H1 (cell line): ENCODE results near the gene PBXIP1. TPM values are rescaled to one million over a fixed set of nuclear protein-coding genes. Genes with fewer than 3 reads are reported as not detected.

ENCODE experiments used
- CTCF ChIA-PET: fragments of 300-600 bp; sonication (Branson Sonifier 250); formaldehyde crosslinking; loops from one replicate; lab custom pipeline; 2021; ENCODE audit not compliant: partially characterized antibody; lab: Charles Lee
- POLR2A ChIA-PET: fragments of 300-600 bp; sonication (Branson Sonifier 250); formaldehyde crosslinking; loops from one replicate; lab custom pipeline; 2021; ENCODE audit warnings: inconsistent platforms; ENCODE audit not compliant: partially characterized antibody; lab: Charles Lee
- DNase-seq, 2 experiments: peaks; one replicate each; pipeline versions ENCODE4 v3.0.0 to v3.0.0-alpha.2; 2010 to 2022; ENCODE audit warnings: low spot score in 2 of 2, low read depth in 1 of 2, mixed read lengths in 1 of 2
- FAIRE-seq: peaks from 2 replicates; lab custom pipeline; 2011; peaks lifted over from hg19 to GRCh38; lab: Jason Lieb, UNC
- H2AFZ ChIP-seq: 2 replicates; pipeline ENCODE4 v1.8.1; 2012; ENCODE audit warnings: low read length, inconsistent platforms
- H2AK5ac ChIP-seq: 2 replicates; pipeline ENCODE4 v1.6.1; 2013; ENCODE audit warnings: low read depth, low read length
- H2BK120ac ChIP-seq: replicated peaks from 2 replicates; pipeline ENCODE3; 2013; ENCODE audit warnings: low read depth, low read length, inconsistent platforms
- H2BK12ac ChIP-seq: 2 replicates; pipeline ENCODE4 v1.6.1; 2013; ENCODE audit warnings: low read depth, low read length
- H2BK15ac ChIP-seq: 2 replicates; pipeline ENCODE4 v1.6.1; 2013; ENCODE audit warnings: low read length
- H2BK20ac ChIP-seq: 2 replicates; pipeline ENCODE4 v1.6.1; 2013; ENCODE audit warnings: low read length
- H2BK5ac ChIP-seq: 2 replicates; pipeline ENCODE4 v1.6.1; 2013; ENCODE audit warnings: low read depth, low read length
- H3K14ac ChIP-seq: 2 replicates; pipeline ENCODE4 v1.6.1; 2013; ENCODE audit warnings: inconsistent platforms; ENCODE audit not compliant: insufficient read length
- H3K18ac ChIP-seq: 2 replicates; pipeline ENCODE4 v1.6.1; 2013; ENCODE audit warnings: low read length; ENCODE audit errors: extremely low read depth
- H3K23ac ChIP-seq: 2 replicates; pipeline ENCODE4 v1.6.1; 2013; ENCODE audit warnings: inconsistent platforms; ENCODE audit not compliant: insufficient read length
- H3K23me2 ChIP-seq: 2 replicates; pipeline ENCODE4 v1.6.1; 2013; ENCODE audit warnings: low read depth, low read length
- H3K27ac ChIP-seq: 2 replicates; pipeline ENCODE4 v1.6.1; 2011; ENCODE audit warnings: low read depth, low read length, inconsistent platforms
- H3K27me3 ChIP-seq, 4 experiments: replicated peaks in 1 of 4; 1 replicate in 1 of 4; 2 replicates in 3 of 4; pipeline versions ENCODE4 v1.6.1 to v1.8.1; 2011 to 2013; ENCODE audit warnings: low read length in 3 of 4, mild to moderate bottlenecking in 3 of 4, inconsistent platforms in 2 of 4, mixed read lengths in 2 of 4, moderate library complexity in 1 of 4; ENCODE audit not compliant: control insufficient read depth in 3 of 4, insufficient read depth in 3 of 4; ENCODE audit errors: extremely low read depth in 1 of 4
- H3K36me3 ChIP-seq, 4 experiments: 2 replicates each; pipeline versions ENCODE4 v1.6.1 to v1.8.1; 2011 to 2013; ENCODE audit warnings: mild to moderate bottlenecking in 4 of 4, low read length in 3 of 4, moderate library complexity in 2 of 4, control low read depth in 1 of 4, inconsistent platforms in 1 of 4; ENCODE audit not compliant: insufficient read depth in 4 of 4, control insufficient read depth in 2 of 4
- H3K4ac ChIP-seq: replicated peaks from 2 replicates; pipeline ENCODE3; 2013; ENCODE audit warnings: low read length, low read depth, mixed read lengths, inconsistent platforms; ENCODE audit not compliant: insufficient read length
- H3K4me1 ChIP-seq, 4 experiments: replicated peaks in 1 of 4; 1 replicate in 1 of 4; 2 replicates in 3 of 4; pipeline versions ENCODE4 v1.6.1 to v1.8.1; 2011 to 2013; ENCODE audit warnings: low read length in 3 of 4, inconsistent platforms in 2 of 4, mixed read lengths in 1 of 4; ENCODE audit not compliant: insufficient read depth in 4 of 4, control insufficient read depth in 3 of 4
- H3K4me2 ChIP-seq, 2 experiments: 2 replicates each; pipeline versions ENCODE4 v1.6.1 to v1.8.1; 2011 to 2013; ENCODE audit warnings: low read depth in 2 of 2, low read length in 2 of 2, control low read depth in 1 of 2, inconsistent platforms in 1 of 2, mild to moderate bottlenecking in 1 of 2; ENCODE audit not compliant: insufficient read depth in 1 of 2
- H3K4me3 ChIP-seq, 4 experiments: fragments of 200-600, 300-600 bp in 1 of 4; sonication (generic), shearing (Covaris generic), sonication (Bioruptor Twin) in 1 of 4; 2 replicates each; pipeline versions ENCODE4 v1.5.1 to v1.8.1; 2011 to 2016; ENCODE audit warnings: low read length in 4 of 4, low read depth in 3 of 4, control low read depth in 2 of 4, inconsistent platforms in 2 of 4, mild to moderate bottlenecking in 2 of 4, mixed read lengths in 1 of 4, moderate library complexity in 1 of 4; ENCODE audit not compliant: insufficient read depth in 2 of 4; ENCODE audit errors: extremely low read depth in 1 of 4
- H3K56ac ChIP-seq: replicated peaks from 2 replicates; pipeline ENCODE3; 2013; ENCODE audit warnings: low read depth, mild to moderate bottlenecking, mixed read lengths, low read length, inconsistent platforms; ENCODE audit not compliant: insufficient read length
- H3K79me1 ChIP-seq: 2 replicates; pipeline ENCODE4 v1.6.1; 2013; ENCODE audit warnings: low read depth, low read length, control low read depth
- H3K79me2 ChIP-seq, 2 experiments: 2 replicates each; pipeline versions ENCODE4 v1.6.1 to v1.8.1; 2012 to 2013; ENCODE audit warnings: low read length in 2 of 2, mild to moderate bottlenecking in 2 of 2, inconsistent platforms in 1 of 2; ENCODE audit not compliant: insufficient read depth in 2 of 2, control insufficient read depth in 1 of 2
- H3K9ac ChIP-seq, 4 experiments: replicated peaks in 1 of 4; 1 replicate in 1 of 4; 2 replicates in 3 of 4; pipeline versions ENCODE4 v1.6.1 to v1.8.1; 2011 to 2013; ENCODE audit warnings: low read depth in 3 of 4, low read length in 3 of 4, control low read depth in 2 of 4, mild to moderate bottlenecking in 2 of 4, moderate library complexity in 2 of 4, inconsistent platforms in 1 of 4; ENCODE audit errors: extremely low read depth in 1 of 4
- H3K9me3 ChIP-seq, 2 experiments: 2 replicates each; pipeline versions ENCODE4 v1.6.1 to v1.8.1; 2012 to 2013; ENCODE audit warnings: mild to moderate bottlenecking in 2 of 2, moderate library complexity in 2 of 2, control low read depth in 1 of 2, inconsistent platforms in 1 of 2, low read depth in 1 of 2, low read length in 1 of 2, mixed read lengths in 1 of 2; ENCODE audit not compliant: insufficient read depth in 2 of 2
- H4K20me1 ChIP-seq, 2 experiments: replicated peaks in 1 of 2; 2 replicates each; pipeline versions ENCODE3 to v1.8.1; 2011 to 2013; ENCODE audit warnings: inconsistent platforms in 2 of 2, low read length in 2 of 2, mild to moderate bottlenecking in 1 of 2; ENCODE audit not compliant: insufficient read depth in 2 of 2, control insufficient read depth in 1 of 2
- H4K5ac ChIP-seq: 2 replicates; pipeline ENCODE4 v1.6.1; 2013; ENCODE audit warnings: low read length, low read depth, mixed read lengths, inconsistent platforms; ENCODE audit not compliant: insufficient read length
- H4K8ac ChIP-seq: 2 replicates; pipeline ENCODE4 v1.8.0; 2013; ENCODE audit warnings: mild to moderate bottlenecking, moderate library complexity, low read length, inconsistent platforms; ENCODE audit not compliant: insufficient read depth; ENCODE audit errors: extremely low read depth
- H4K91ac ChIP-seq: replicated peaks from 2 replicates; pipeline ENCODE3; 2013; ENCODE audit warnings: low read length, mixed read lengths, inconsistent platforms; ENCODE audit not compliant: insufficient read length
- CTBP2 ChIP-seq: IDR thresholded peaks from 2 replicates; pipeline ENCODE4 v1.7.0; 2011; ENCODE audit warnings: borderline replicate concordance, mild to moderate bottlenecking, moderate library complexity, mixed read lengths, low read length; ENCODE audit not compliant: insufficient read depth, insufficient read length
- RBBP5 ChIP-seq: IDR thresholded peaks from 2 replicates; pipeline ENCODE4 v1.7.1; 2012; ENCODE audit warnings: low read depth, mild to moderate bottlenecking, inconsistent platforms, low read length, moderate library complexity, borderline replicate concordance
- WGBS, 2 experiments: shearing (Covaris generic) in 1 of 2; methylation state at CpG; one replicate each; pipeline versions ENCODE4 v1.1.6 to v1.1.7; 2013 to 2015; ENCODE audit warnings: low lambda C conversion rate in 2 of 2, mixed read lengths in 2 of 2, inconsistent platforms in 1 of 2, low coverage in 1 of 2, missing lambda C conversion rate in 1 of 2; ENCODE audit not compliant: insufficient replicate concordance in 2 of 2, insufficient coverage in 1 of 2, insufficient read length in 1 of 2; ENCODE audit errors: extremely low coverage in 1 of 2, missing lambda C conversion rate in 1 of 2; 5-methylcytosine and 5-hydroxymethylcytosine counted together
- polyA plus RNA-seq, 7 experiments: library from polyadenylated mRNA; depleted of rRNA in 3 of 7; stranded (reverse) in 5 of 7; unstranded in 2 of 7; fragments of >200 nt in 5 of 7; fragments of 200-250 nt in 2 of 7; gene quantifications; 1 replicate in 5 of 7; 2 replicates in 1 of 7; 4 replicates in 1 of 7; pipeline versions ENCODE4 v1.2.1 to v1.2.3, GENCODE V29; 2011 to 2013; ENCODE audit warnings: missing spikeins in 2 of 7, mixed read lengths in 2 of 7
- total RNA-seq: library from RNA; stranded (reverse); fragmentation: NEBNext Ultra II Directional; extraction: Animal tissue kit (Norgen Biotek cat#: 25700); gene quantifications from 2 replicates; pipeline ENCODE4 v1.2.1, GENCODE V29; 2021

Gene PBXIP1
- total and polyA plus RNA-seq, 2 of the 8 experiments (the other 6 are each of a cell fraction or from before 2014, with no cell fraction given), result 12.0 to 19.8 TPM

DNA sequence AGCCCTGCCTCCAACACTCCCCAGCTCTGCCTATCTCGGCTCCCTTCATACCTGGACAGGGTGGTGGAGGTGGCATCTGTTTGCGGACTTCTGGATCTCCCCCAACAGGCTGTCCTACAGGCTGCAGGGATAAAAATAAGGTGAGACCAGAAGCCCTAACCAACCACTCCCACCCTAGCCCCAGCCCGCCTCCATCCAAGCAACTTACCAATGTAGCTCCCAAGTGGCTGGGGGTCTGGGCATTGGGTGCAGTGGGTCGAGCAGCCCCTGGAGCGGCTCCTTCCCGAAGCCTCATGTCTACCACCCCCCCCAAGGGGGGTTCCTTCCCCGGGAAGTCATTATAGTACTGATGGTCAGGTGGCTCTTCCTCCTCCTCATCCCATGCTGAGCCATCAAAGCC lies 10.2 kb upstream of the PBXIP1 start:
- peaks cover 14% of the 10 kb centered on the region for H3K79me1 ChIP-seq
- peaks cover 11% of the 10 kb centered on the region; the same call in 1 of the 2 replicates for H3K23me2 ChIP-seq
- no peak overlapping the region for H2BK20ac ChIP-seq
- no peak overlapping the region for H3K14ac ChIP-seq
- no peak overlapping the region for H3K27ac ChIP-seq
- no peak overlapping the region for H2BK12ac ChIP-seq
- no peak overlapping the region for H3K23ac ChIP-seq
- POLR2A ChIA-PET, result interaction anchor here (1.8 to 42.8 kb wide), 3 partner anchors 7 to 22 kb away, joined by 7 to 662 read pairs (median 662); partner anchors contain the start of genes CKS1B, FLAD1, LENEP and PBXIP1
- H4K91ac ChIP-seq, result no peak overlapping the region
- CTCF ChIA-PET, result interaction anchor here (0.8 to 8.2 kb wide), 6 partner anchors 10 to 119 kb away, joined by 3 to 113 read pairs (median 3); partner anchors contain the start of genes FLAD1, LENEP and PBXIP1
- H4K8ac ChIP-seq, result no peak overlapping the region
- no peak overlapping the region for H4K5ac ChIP-seq
- peaks cover 20 to 51% (median 43%) of the 10 kb centered on the region in 4 experiments for H3K36me3 ChIP-seq
- WGBS, 2 experiments, result 90% methylated on average over 6 of the region's 7 CpGs; no CpG with 5 or more reads in 1 of the 2 experiments
- no peak overlapping the region for H2AK5ac ChIP-seq
- no peaks in the 10 kb centered on the region for H3K9me3 ChIP-seq
- H3K4me2 ChIP-seq, result no peak overlapping the region
- no peak overlapping the region for H2BK120ac ChIP-seq
- DNase-seq, result no peak
- peaks cover 6 to 38% of the 10 kb centered on the region in 2 experiments; a peak in 3 of 4 replicates for H3K79me2 ChIP-seq
- TF ChIP-seq CTBP2, result no peak
- TF ChIP-seq RBBP5, result no peak
- H2BK15ac ChIP-seq, result no peak overlapping the region
- no peak overlapping the region for H3K9ac ChIP-seq
- no peak overlapping the region for H3K4me3 ChIP-seq
- no peaks in the 10 kb centered on the region for H3K27me3 ChIP-seq
- H2BK5ac ChIP-seq, result no peak overlapping the region
- H4K20me1 ChIP-seq, result peaks cover 9 to 13% of the 10 kb centered on the region in 2 experiments
- H3K4ac ChIP-seq, result no peak overlapping the region
- FAIRE-seq, result no peak
- H2AFZ ChIP-seq, result no peak overlapping the region
- no peak overlapping the region for H3K18ac ChIP-seq
- peaks cover 0 to 13% (median 7%) of the 10 kb centered on the region in 4 experiments; a peak in 6 of 7 replicates for H3K4me1 ChIP-seq
- no peak overlapping the region for H3K56ac ChIP-seq
